Thyroid gland (tissue), 4 donors: ENCODE results near the gene SCG2. TPM values are rescaled to one million over a fixed set of nuclear protein-coding genes. Genes with fewer than 3 reads are reported as not detected.

Source experiments
- DNase-seq, 2 donors: peaks; one replicate each; pipeline ENCODE4 v3.0.0-alpha.2; 2019
- H3K27ac ChIP-seq, 3 donors: fragments of 200-600 bp; sonication (generic); 1 replicate in 2 of 3; 2 replicates in 1 of 3; pipeline ENCODE4 v1.5.1; 2016 to 2019; ENCODE audit warnings: mild to moderate bottlenecking in 1 of 3, moderate library complexity in 1 of 3
- H3K27me3 ChIP-seq: fragments of 200-600 bp; sonication (generic); one replicate; pipeline ENCODE4 v1.5.1; 2019
- H3K36me3 ChIP-seq, 2 donors: fragments of 200-600 bp; sonication (generic); one replicate each; pipeline ENCODE4 v1.5.1; 2016 to 2019
- H3K4me1 ChIP-seq, 2 donors: fragments of 200-600 bp; sonication (generic); one replicate each; pipeline ENCODE4 v1.5.1; 2017 to 2019
- H3K4me3 ChIP-seq, 3 donors: fragments of 200-600 bp; sonication (generic); replicated peaks in 1 of 3; 1 replicate in 2 of 3; 2 replicates in 1 of 3; pipeline ENCODE4 v1.5.1; 2016; ENCODE audit warnings: mild to moderate bottlenecking in 1 of 3
- H3K9me3 ChIP-seq: fragments of 200-600 bp; sonication (generic); one replicate; pipeline ENCODE4 v1.5.1; 2017
- POLR2A ChIP-seq, 2 donors: fragments of 450-650 bp; IDR thresholded peaks; one replicate each; pipeline ENCODE4 v1.6.1; 2017; ENCODE audit warnings: antibody characterized with exemption in 2 of 2, mild to moderate bottlenecking in 2 of 2, moderate library complexity in 1 of 2
- WGBS, 2 donors: methylation state at CpG; one replicate each; pipeline ENCODE4 v1.1.5; 2017; 5-methylcytosine and 5-hydroxymethylcytosine counted together
- intact Hi-C: fragments of 100-400 bp; cut with DNase I; formaldehyde crosslinking; loops from one replicate; pipeline ENCODE4 v1.15.1; 2023
- total RNA-seq, 4 donors: library from RNA; depleted of rRNA; stranded (reverse); fragments of >200 nt; gene quantifications; one replicate each; pipeline ENCODE4 v1.2.3, GENCODE V29; 2016
- TF ChIP-seq, protein P1 (sequence below), 6 experiments: fragments of 200-600 bp in 3 of 6; fragments of 450-650 bp in 3 of 6; sonication (generic) in 3 of 6; IDR thresholded peaks; one replicate each; pipeline ENCODE4 v1.5.1; 2016 to 2019; ENCODE audit warnings: antibody characterized with exemption in 6 of 6, mild to moderate bottlenecking in 2 of 6, inconsistent platforms in 1 of 6, moderate library complexity in 1 of 6

The SCG2 gene
- total RNA-seq, 4 donors from 2014 or later = 0.78 to 11.1 (median 3.1) TPM

DNA sequence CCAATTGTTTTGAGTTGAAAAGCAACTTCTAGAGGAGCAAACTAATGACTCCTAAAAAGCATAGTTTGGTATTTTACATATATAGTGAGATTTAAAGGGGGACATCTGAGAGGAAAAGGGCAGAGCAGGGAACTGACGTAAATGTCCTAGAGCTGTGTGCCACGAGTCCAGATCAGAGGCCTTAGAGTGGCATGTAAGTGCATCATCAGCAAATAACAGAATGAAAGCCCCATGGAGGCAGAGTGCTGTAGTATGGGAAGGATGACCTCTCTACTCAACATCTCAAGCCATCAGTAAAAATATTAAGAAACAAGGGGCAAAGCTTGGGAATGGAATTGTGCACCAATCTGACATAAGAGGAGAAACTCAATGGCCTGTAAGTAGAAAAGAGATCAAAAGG, 31.4 kb downstream of the SCG2 start:
- no peaks in the 10 kb centered on the region for H3K36me3 ChIP-seq
- H3K9me3 ChIP-seq = no peaks in the 10 kb centered on the region
- 90 to 94% methylated on average over 2 of the region's 2 CpGs for WGBS, 2 donors
- no peak overlapping the region for H3K27ac ChIP-seq
- no peaks in the 10 kb centered on the region for H3K27me3 ChIP-seq
- no peak for DNase-seq
- no peak for TF ChIP-seq POLR2A (IDR thresholded peaks at IDR 0.05)
- TF ChIP-seq, protein P1, sequence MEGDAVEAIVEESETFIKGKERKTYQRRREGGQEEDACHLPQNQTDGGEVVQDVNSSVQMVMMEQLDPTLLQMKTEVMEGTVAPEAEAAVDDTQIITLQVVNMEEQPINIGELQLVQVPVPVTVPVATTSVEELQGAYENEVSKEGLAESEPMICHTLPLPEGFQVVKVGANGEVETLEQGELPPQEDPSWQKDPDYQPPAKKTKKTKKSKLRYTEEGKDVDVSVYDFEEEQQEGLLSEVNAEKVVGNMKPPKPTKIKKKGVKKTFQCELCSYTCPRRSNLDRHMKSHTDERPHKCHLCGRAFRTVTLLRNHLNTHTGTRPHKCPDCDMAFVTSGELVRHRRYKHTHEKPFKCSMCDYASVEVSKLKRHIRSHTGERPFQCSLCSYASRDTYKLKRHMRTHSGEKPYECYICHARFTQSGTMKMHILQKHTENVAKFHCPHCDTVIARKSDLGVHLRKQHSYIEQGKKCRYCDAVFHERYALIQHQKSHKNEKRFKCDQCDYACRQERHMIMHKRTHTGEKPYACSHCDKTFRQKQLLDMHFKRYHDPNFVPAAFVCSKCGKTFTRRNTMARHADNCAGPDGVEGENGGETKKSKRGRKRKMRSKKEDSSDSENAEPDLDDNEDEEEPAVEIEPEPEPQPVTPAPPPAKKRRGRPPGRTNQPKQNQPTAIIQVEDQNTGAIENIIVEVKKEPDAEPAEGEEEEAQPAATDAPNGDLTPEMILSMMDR (IDR thresholded peaks at IDR 0.05) = no peak
- H3K4me3 ChIP-seq = no peak overlapping the region
- intact Hi-C loops = no loop called here
- H3K4me1 ChIP-seq = no peaks in the 10 kb centered on the region

- H3K36me3 ChIP-seq = no peaks in the 10 kb centered on the region
- no peak overlapping the region for H3K4me3 ChIP-seq
- H3K9me3 ChIP-seq = no peaks in the 10 kb centered on the region
- H3K27ac ChIP-seq = no peak overlapping the region
- TF ChIP-seq, protein P1 (IDR thresholded peaks at IDR 0.05) = no peak
- no peak for TF ChIP-seq POLR2A (IDR thresholded peaks at IDR 0.05)
- H3K27me3 ChIP-seq = no peaks in the 10 kb centered on the region
- WGBS, 2 donors = 74 to 79% methylated on average over 1 of the region's 1 CpG
- H3K4me1 ChIP-seq = no peaks in the 10 kb centered on the region
- DNase-seq = no peak
- intact Hi-C loops = no loop called here
Measured at GRCh38 chr2:223566396-223566795, 35.8 kb downstream of the SCG2 start.

- Histone ChIP-seq H3K27me3 (no peaks in the 10 kb centered on the region), H3K27ac (no peak overlapping the region), H3K9me3 (no peaks in the 10 kb centered on the region), H3K4me1 (no peaks in the 10 kb centered on the region), H3K4me3 (no peak overlapping the region), H3K36me3 (no peaks in the 10 kb centered on the region)
- TF ChIP-seq, protein P1 (IDR thresholded peaks at IDR 0.05) = no peak
- no peak for TF ChIP-seq POLR2A (IDR thresholded peaks at IDR 0.05)
- intact Hi-C loops = no loop called here
- no peak for DNase-seq
Measured at GRCh38 chr2:223563462-223563861, 38.7 kb downstream of the SCG2 start.

DNA sequence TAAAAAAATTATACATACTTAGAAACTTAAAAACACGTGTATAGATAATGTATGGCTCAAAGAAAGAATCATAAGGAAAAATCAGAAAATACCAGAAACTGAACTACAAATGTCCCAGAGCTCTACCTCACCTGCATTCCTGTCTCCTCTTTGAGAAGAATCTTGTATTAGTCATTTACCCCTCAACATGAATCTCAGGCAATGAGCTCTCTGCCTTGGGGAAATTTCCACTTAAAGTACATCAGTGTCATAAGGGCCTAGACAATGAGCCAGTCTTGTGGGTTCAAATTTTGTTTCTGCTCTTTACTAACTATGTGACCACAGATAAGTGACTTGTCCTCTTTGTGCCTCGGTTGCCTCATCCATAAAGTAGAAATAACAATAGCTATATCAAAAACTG, 40.1 kb downstream of the SCG2 start:
- Histone ChIP-seq H3K27me3 (no peaks in the 10 kb centered on the region), H3K9me3 (no peaks in the 10 kb centered on the region), H3K27ac (no peak overlapping the region), H3K4me1 (no peaks in the 10 kb centered on the region), H3K36me3 (no peaks in the 10 kb centered on the region), H3K4me3 (no peak overlapping the region)
- TF ChIP-seq, protein P1 (IDR thresholded peaks at IDR 0.05) = no peak
- TF ChIP-seq POLR2A (IDR thresholded peaks at IDR 0.05) = no peak
- DNase-seq = no peak
- intact Hi-C loops = no loop called here
- WGBS, 2 donors = 86 to 94% methylated on average over 2 of the region's 2 CpGs

- WGBS, 2 donors = 80% methylated on average over 7 of the region's 7 CpGs
- Histone ChIP-seq H3K4me3 (no peak overlapping the region), H3K9me3 (no peaks in the 10 kb centered on the region), H3K4me1 (no peaks in the 10 kb centered on the region), H3K27ac (no peak overlapping the region), H3K27me3 (no peaks in the 10 kb centered on the region), H3K36me3 (no peaks in the 10 kb centered on the region)
- no peak for DNase-seq
- intact Hi-C loops = no loop called here
- TF ChIP-seq POLR2A (IDR thresholded peaks at IDR 0.05) = no peak
- TF ChIP-seq, protein P1 (IDR thresholded peaks at IDR 0.05) = no peak
Measured at GRCh38 chr2:223560749-223561435, 41.3 kb downstream of the SCG2 start.
